PFSK-1 (cell line): ENCODE measurements around the gene LMO2.

Experiments
- POLR2AphosphoS5 ChIP-seq: IDR thresholded peaks from 2 replicates; pipeline ENCODE4 v1.6.1; 2012; ENCODE audit warnings: low read depth, mild to moderate bottlenecking, control low read depth, low read length, moderate library complexity
- REST ChIP-seq, 2 experiments: IDR thresholded peaks; 2 replicates each; pipeline versions ENCODE4 v1.6.1 to v1.8.0; 2011 to 2012; ENCODE audit warnings: low read depth in 2 of 2, low read length in 2 of 2, control low read depth in 1 of 2, inconsistent platforms in 1 of 2, mild to moderate bottlenecking in 1 of 2, moderate library complexity in 1 of 2; ENCODE audit not compliant: insufficient read depth in 1 of 2
- SIN3A ChIP-seq: IDR thresholded peaks from 2 replicates; pipeline ENCODE4 v1.6.1; 2012; ENCODE audit warnings: mild to moderate bottlenecking, low read length, moderate library complexity, borderline replicate concordance; ENCODE audit not compliant: insufficient read depth

GRCh38 chr11:33934450-33934849, 42.6 kb upstream of the LMO2 start:
- TF ChIP-seq SIN3A (no peak), REST (IDR thresholded peaks at IDR 0.05; ENCODE audit: insufficient read depth in 1 of 2, low read depth in 2 of 2, low read length in 2 of 2) (no peak), POLR2AphosphoS5 (no peak)
